Measurements from ENCODE around the gene TRMT1.
A peak's percentile ranks its signal among the peaks of the same experiment; 100 is the strongest.
"Not testable (repeated sequence)": the region's sequence is repeated elsewhere in the genome, so short reads cannot be mapped to it uniquely, and the experiment has no call there.

The TRMT1 gene

DNA sequence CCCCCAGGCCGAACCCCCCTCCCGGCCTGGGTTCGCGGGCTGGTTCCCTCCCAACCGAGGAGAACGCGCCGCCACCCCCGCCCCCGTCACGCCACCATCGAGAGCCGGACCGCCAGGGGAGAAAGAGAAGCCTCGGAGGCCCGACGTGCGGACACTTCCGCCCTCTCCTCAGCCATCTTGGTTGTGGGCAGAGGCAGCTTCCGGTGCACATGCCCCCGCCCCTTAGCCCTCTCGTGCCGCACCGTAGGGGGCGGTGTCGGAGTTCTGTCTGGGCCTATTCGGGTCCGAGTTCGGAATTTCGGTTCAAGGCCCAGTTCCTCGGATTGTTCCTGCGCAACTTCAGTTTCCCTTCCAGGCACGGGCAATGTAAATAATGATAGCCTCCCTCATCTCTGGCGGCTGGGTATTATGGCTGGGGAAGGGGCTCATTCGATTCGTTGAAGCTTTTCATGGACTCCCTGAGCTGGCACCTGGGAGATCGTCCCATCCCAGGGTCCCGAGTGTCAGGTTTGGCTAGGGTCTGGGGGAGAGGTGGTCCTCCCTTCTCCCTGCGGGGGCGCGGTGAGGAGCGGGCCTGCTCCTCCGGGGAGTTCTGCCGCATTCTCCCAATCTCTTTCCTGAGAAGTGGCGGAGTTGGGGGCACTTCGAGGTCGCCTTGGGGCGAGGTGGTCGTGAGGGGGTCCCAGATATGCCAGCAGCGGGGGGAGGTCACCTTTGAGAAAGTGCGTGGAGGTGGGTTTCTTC lies 33.8 kb upstream of the TRMT1 start, which contains the start of the genes IER2 and STX10:
Gene IER2 (plus strand): TSS at position 225 of the 744 bp plus-strand sequence. CDS start 2,776 bp downstream, outside the sequence.
Gene STX10 (minus strand): TSS at position 189 of the 744 bp plus-strand sequence. CDS start 202 bp downstream, outside the sequence.
- DNase-seq, result peak; percentile 96

DNA sequence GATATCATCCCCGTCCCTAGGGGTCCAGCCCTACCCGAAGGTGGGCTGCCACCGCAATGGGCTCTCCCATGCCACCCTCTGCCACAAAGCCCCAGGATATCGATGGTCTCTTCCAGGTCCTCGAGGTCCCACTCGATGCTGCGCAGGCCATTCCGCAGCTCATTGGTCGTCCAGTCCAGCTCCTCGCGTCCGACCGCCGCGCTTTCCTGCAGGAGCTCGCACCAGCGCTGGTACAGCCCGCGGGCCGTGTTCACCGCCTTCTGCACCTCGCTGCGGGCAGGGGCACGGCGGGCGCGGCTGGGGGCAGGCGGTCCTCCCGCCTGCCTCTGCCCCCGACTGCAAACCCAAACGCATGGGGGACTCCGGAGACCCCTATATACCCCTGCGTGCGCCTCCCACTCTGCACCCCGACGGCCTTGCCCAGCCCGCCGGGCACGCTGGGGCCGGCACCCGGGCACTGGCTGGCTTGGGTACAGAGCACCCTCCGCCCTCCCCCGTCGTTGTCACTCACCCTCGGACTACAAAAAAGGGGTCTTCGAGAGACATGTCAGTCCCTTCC lies 33.2 kb upstream of the TRMT1 start:
- DNase-seq, result peak; percentile 41

DNA sequence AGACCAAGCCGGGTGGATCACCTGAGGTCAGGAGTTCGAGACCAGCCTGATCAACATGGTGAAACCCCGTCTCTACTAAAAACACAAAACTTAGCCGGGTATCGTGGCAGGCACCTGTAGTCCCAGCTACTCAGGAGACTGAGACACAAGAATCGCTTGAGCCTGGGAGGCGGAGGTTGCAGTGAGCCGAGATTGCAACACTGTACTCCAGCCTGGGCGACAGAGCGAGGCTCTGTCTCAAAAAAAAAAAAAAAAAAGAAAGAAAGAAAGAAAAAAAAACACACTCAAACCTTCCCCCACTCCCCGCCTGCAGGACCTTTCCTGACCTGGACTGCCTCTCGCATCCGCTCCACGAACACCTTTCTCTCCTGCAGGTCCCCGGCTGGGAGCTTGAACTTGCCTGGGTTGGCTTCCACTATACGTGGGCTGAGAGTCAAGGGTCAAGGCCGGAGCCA lies 32.7 kb upstream of the TRMT1 start:
- DNase-seq, result not testable (repeated sequence)

DNA sequence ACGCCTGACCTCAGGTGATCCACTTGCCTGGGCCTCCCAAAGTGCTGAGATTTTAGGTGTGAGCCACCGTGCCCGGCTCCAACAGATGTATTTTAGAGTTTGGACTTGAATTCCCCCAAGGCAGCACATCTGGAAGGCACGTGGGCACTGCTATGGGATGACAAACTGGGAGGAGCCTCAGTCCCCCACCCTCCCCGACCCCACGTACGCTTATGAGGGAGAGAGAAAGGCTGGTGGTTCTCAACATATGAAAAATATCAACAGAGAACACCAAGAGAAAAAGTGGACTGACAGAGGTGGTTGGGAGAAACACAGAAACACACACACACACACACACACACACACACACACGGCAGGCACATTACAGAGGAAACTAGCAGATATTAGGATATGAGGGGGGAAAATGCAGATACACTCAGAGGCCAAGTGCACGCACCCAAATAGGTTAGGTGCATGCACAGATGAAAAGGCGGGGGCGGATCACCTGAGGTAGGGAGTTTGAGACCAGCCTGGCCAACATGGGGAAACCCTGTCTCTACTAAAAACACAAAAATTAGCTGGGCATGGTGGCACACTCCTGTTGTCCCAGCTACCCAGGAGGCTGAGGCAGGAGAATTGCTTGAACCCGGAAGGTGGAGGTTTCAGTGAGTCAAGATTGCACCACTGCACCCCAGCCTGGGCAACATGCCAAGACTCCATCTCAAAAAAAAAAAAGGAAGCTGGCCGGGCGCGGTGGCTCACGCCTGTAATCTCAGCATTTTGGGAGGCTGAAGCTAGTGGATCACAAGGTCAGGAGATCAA lies 30.4 kb upstream of the TRMT1 start:
- DNase-seq, result no peak

DNA sequence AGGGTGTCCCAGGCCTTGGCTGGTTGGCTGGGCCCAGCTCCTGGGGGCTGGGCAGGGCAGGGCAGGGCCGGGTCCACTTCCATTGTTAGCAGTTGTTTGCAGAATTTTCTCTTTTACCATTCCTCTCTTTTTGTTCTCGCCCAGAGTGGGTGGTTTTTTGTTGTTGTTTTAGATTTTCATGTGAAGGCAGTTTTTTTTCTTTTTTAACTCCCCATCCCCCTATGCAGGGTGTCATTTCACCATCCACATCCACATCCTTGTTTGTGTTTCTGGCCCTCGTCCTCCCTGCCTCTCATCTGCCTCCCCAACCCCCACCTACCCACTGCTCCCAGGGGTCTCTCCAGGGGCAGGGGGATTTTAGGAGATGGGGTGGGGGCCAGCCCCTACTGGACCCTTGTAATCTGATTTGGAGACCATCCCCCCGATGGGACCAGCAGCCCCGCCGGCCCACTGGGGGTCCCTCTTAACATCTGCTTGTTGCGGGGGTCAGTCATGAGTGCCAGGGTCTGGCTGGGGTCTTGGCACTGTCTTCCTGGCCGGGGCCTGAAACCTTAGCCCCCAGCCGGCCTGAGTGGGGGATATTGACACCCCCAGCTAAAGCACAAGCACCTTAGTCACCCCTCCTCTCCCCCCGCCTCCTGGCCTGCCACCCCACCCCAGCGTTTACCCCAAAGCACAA lies 23.2 kb upstream of the TRMT1 start:
- no peak for DNase-seq

DNA sequence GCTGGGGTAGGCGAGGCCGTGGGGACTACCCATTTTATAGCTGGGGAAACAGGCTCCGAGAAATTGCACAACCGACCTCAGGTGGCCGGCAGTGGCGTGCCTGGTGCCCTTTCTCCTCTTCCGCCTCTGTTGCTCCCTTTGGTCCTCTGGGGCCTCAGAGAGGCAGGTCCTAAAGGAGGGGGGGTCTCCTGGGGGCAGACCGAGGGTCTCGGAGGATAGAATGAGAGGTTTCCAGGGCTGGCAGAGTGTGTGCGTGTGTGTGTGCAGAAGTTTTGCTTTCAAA lies 22.3 kb upstream of the TRMT1 start:
- DNase-seq, result no peak

DNA sequence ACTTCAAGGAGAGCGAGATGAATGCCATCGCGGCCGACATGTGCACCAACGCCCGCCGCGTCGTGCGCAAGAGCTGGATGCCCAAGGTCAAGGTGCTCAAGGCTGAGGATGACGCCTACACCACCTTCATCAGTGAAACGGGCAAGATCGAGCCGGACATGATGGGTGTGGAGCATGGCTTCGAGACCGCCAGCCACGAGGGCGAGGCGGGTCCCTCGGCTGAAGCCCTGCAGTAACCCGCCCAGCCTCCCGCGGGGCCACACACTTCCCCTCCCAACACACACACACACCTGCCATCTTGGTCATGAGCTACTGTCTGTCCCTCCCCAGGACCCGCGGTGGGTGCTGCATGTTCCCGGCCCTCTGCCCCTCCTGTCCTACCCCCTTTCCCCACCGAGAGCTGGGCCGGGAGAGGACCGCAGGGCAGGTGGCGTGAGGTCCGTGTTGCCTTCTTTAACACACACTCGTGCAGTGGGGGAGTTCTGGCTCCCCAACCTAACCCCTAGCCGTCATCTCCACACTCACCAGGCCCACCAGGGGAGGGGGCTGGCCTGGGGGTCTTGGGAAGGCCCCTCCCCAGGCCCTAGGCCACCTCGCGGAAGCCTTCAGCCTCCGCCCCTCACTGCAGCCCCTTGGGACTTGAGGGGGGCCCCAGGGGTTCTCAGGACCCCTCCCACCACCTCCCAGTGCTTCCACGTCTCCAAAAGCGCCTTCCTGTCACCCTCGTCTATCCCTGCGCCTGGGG lies 21.8 kb upstream of the TRMT1 start:
- no peak for DNase-seq

DNA sequence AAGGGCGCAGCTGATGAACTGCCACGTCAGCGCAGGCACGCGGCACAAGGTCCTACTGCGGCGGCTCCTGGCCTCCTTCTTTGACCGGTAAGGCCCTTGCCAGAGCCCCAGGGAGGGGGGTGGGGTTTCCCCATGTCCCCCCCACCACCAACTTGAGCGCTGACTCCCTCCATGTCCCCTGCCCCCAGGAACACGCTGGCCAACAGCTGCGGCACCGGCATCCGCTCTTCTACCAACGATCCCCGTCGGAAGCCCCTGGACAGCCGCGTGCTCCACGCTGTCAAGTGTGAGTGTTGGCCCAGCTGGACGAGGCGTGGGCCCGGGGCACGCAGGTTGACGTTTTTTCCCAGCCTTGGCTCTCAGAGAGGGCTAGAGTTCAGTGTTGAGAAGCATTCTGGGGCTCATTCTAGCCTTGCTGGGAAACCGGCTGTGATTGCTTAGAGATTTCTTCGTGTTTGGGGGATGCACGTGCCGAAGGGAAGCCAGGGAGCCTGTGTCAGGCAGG lies 20.8 kb upstream of the TRMT1 start:
- no peak for DNase-seq

DNA sequence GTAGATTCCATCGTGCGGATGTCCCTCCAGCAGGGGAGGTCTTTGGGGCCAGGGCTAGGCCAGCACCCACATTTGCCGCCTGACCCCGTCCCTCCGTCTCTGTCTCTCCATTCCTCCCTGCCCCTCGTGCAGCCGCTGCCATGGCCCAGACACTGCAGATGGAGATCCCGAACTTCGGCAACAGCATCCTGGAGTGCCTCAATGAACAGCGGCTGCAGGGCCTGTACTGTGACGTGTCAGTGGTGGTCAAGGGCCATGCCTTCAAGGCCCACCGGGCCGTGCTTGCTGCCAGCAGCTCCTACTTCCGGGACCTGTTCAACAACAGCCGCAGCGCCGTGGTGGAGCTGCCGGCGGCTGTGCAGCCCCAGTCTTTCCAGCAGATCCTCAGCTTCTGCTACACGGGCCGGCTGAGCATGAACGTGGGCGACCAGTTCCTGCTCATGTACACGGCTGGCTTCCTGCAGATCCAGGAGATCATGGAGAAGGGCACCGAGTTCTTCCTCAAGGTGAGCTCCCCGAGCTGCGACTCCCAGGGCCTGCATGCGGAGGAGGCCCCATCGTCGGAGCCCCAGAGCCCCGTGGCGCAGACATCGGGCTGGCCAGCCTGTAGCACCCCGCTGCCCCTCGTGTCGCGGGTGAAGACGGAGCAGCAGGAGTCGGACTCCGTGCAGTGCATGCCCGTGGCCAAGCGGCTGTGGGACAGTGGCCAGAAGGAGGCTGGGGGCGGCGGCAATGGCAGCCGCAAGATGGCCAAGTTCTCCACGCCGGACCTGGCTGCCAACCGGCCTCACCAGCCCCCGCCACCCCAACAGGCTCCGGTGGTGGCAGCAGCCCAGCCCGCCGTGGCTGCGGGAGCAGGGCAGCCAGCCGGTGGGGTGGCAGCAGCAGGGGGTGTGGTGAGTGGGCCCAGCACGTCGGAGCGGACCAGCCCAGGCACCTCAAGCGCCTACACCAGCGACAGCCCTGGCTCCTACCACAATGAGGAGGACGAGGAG lies 18.8 kb upstream of the TRMT1 start:
- DNase-seq, result no peak

DNA sequence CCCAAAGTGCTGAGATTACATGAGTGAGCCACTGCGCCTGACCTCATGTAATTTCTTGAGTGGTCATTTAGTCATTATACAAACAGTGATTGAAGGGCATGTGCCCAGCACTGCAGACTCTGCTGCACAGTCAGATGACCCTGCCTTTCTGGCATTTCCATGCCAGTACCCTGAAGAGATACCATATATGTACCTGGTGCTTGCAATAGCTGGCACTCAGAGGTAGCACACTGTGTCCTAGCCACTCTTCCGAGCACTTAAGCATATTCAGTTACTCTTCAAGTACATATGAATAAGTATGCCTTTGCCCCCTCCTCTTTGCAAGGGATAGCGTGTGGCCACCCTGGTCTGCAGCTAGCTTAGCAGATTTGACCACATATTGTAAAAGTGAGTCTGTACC lies 18.1 kb upstream of the TRMT1 start:
- DNase-seq, result no peak

DNA sequence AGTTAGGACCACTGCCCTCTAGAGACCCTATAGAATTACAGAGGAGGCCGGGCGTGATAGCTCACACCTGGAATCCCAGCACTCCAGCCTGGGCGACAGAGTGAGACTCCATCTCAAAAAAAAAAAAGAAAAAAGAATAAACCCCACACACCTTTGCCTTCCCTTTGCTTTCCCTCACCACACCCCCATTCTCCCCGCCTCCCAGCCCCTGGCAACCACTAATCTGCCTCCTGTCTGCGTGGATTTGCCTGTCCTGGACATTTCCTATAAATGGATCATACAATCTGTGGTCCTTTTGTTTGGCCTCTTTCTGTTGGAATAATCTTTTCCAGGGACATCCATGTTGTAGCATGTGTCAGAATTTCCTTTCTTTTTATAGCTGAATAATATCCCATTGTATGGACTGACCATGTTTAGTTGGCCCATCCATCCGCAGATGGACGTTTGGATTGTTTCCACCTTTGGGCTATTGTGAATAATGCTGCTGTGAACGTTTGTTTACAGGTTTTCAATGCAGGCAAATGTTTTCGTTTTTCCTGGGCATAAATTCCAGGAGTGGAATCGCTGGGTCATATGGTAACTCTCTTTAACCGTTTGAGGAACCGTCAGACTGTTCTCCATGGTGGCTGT lies 16.8 kb upstream of the TRMT1 start:
- no peak for DNase-seq

DNA sequence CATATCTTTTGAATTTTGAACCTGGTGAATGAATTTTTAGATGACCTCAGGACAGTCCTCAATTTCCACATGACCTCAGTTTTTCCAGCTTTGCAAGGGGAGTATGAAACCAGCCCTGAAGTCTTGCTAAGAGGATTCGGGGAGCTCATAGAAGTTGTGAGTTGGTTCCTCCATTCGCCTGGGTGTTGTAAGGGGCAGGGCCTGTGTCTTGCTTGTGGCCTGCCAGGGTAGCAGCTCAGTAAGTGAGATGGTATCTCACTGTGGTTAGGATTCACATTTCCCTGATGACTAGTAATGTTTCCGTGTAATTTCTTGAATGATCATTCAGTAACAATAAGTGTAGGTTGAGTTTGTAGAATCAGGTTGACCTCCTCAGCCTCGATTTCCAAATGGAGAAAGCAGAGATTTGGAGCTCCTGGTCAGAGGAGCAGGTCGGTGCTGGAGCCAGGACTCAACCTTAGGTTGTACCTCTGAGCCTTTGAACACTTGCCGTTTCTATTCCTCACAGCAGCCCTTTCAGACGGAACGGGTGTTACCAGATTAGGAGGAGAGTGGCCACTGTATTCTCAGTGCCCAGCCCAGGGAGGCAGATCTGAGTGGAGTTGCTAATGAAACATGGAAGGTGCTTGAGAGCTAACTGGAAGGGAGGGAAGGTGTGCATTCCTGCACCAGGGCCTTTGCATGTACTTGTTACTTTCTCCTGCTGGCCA lies 16.1 kb upstream of the TRMT1 start:
- DNase-seq, result peak; percentile 86

DNA sequence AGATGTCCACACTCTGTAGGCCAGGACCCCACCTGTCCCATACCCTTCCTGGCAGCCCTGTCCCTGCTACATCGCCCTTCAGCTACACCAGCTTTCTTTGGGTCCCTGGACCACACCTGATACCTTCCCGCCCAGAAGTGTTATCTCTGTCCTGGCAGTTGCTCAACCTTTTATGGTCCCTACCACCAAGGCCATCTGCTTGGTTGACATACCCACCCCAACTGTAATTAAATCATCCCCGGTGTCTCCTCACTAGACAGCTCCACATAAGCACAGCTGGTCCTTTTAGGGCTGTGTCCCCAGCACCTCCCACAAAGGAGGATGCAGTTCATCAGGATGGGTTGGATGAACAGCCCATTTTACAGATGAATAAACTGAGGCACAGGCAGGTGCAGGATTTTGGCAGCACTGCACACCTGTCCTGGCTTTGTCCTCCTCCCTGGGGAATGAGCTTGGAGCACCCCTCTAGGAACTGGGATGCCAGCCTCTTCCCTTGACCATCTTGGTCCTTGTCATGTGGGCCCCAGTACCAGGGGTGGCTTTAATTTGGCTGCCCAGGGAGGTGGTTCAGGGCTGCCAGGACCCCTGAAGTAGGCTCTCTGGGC lies 14.4 kb upstream of the TRMT1 start:
- DNase-seq, result no peak

DNA sequence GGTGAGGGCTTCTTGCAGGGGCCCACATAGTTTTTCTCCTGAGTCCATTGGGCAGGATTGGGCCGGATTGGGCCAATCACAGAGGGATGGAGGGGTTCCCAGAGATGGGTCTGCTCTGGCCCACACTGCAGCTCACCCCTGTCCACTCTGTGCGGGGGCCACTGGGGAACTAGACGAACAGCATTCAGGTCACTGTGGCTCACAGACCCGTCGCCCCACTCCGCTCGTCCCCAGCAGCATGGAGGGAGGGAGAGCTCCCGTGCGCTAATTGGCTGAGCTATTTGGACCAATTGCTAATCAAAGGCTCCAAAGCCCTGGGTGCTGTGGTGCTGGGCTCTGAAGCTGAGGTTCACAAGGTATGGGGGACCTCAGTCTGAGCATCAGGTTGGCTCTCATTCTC lies 12.8 kb upstream of the TRMT1 start:
- no peak for DNase-seq

DNA sequence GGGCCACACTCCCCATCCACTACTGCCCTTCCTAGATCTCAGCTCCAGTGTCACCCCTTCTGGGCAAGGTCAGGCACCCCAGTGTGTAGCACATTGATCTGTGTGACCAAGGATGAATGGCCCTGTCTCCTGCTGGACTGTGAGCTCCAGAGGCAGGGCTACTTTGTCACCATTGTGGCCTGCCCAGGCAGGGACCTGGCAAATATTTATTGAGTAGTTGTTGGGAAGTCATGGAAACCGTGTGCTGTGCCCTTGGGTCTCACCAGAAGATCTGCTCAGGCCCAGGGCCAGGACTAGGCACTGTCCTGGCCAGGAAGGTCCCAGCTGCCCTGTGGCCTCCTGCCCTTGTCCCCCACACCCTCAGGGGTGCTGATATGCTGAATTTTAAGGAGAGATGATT lies 12.0 kb upstream of the TRMT1 start:
- DNase-seq, result no peak

DNA sequence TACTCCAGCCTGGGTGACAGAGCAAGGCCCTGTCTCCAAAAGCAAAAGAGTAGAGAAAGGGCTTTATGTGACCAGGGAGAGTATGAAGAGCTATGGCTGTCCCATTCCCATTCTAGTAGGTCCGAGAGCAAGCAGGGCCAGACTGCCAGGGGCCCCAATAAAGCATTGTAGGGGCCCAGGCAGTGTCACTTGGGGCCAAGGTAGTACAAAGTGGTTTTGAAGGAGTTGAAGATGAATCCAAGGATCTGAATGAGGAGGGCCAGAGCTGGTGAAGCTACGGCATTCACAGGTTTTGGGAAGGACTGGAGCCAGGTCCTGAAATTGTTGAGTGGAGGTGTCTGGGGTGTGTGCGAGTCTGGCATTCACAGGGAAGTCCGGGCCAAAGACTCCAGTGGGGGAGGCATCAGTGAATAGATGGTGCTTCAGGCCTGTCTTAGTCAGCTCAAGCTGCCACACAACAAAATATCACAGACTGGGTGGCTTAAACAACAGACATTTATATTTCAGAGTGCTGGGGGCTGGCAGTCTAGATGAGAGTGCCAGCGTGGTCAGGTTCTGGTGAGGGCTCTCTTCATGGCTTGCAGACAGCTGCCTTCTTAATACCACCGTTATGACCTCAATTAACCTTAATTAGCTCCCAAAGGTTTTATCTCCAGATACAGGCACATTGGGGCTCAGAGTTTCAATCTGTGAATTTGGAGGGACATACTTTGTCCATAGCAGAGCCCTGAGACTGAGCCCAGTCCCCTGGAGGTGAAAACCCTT lies 11.5 kb upstream of the TRMT1 start:
- DNase-seq, result no peak

DNA sequence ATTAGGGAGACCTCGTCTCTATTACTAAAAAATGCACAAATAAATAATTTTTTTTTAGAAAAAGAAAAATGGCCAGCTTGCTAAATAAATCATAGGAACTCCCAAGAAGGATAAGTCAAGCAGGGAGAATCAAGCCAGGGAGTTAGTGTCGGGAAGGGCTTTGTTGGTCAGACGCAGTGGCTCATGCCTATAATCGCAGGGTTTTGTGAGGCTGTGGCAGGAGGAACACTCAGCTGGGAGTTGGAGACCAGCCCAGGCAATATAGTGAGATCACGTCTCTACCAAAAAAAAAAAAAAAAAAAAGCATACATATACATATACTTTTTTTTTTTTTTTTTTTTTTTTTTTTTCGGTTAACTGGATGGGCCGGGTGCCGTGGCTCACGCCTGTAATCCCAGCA lies 10.5 kb upstream of the TRMT1 start:
- no peak for DNase-seq
